K562 (cell line): ENCODE data around the gene G6PC3. TPM values are rescaled to one million over a fixed set of nuclear protein-coding genes. Genes with fewer than 3 reads are reported as not detected.
A peak's percentile ranks its signal among the peaks of the same experiment; 100 is the strongest.

Experiments
- CEBPG ChIP-seq, 3 experiments: fragments of 200-800 bp in 1 of 3; sonication (Bioruptor generic) in 1 of 3; sonication (generic) in 1 of 3; formaldehyde crosslinking in 1 of 3; IDR thresholded peaks in 2 of 3; conservative IDR thresholded peaks in 1 of 3; 2 replicates each; pipeline versions ENCODE4 v1.6.1 to v1.8.0; 2016 to 2022; ENCODE audit warnings: missing compliant biosample characterization in 2 of 3, missing genetic modification characterization in 2 of 3, mild to moderate bottlenecking in 1 of 3, missing genetic modification reagents in 1 of 3
- E2F6 ChIP-seq, 2 experiments: IDR thresholded peaks; 2 replicates each; pipeline ENCODE4 v1.6.1; 2011; ENCODE audit warnings: borderline replicate concordance in 1 of 2, control low read depth in 1 of 2, low read depth in 1 of 2, low read length in 1 of 2, mild to moderate bottlenecking in 1 of 2, mixed read lengths in 1 of 2, moderate library complexity in 1 of 2; ENCODE audit not compliant: insufficient read depth in 1 of 2, insufficient read length in 1 of 2, poor library complexity in 1 of 2, severe bottlenecking in 1 of 2; ENCODE audit errors: extremely low read depth in 1 of 2
- NKRF ChIP-seq: fragments of 450-650 bp; IDR thresholded peaks from 2 replicates; pipeline ENCODE4 v1.6.1; 2016; ENCODE audit warnings: borderline replicate concordance
- NR2C2 ChIP-seq, 2 experiments: fragments of 200-800 bp in 1 of 2; sonication (Bioruptor generic) in 1 of 2; sonication (generic) in 1 of 2; formaldehyde crosslinking in 1 of 2; IDR thresholded peaks; 2 replicates each; pipeline versions ENCODE4 v1.6.1 to v1.8.0; 2016 to 2022; ENCODE audit warnings: mild to moderate bottlenecking in 1 of 2, missing compliant biosample characterization in 1 of 2, missing genetic modification characterization in 1 of 2, missing genetic modification reagents in 1 of 2
- RBM25 ChIP-seq: fragments of 200-400 bp; formaldehyde crosslinking; IDR thresholded peaks from 2 replicates; pipeline ENCODE4 v1.6.1; 2018; ENCODE audit warnings: low read length, low read depth, moderate library complexity; ENCODE audit not compliant: severe bottlenecking
- REST ChIP-seq, 2 experiments: fragments of 450-650 bp; formaldehyde crosslinking in 1 of 2; IDR thresholded peaks; 2 replicates each; pipeline versions ENCODE4 v1.4.0 to v1.6.1; 2014 to 2020; ENCODE audit warnings: mild to moderate bottlenecking in 2 of 2, borderline replicate concordance in 1 of 2, low read depth in 1 of 2
- ZKSCAN8 ChIP-seq: fragments of 200-800 bp; sonication (Bioruptor generic); IDR thresholded peaks from 2 replicates; pipeline ENCODE4 v1.6.1; 2016; ENCODE audit warnings: missing genetic modification characterization, missing compliant biosample characterization
- ZMIZ1 ChIP-seq, 2 experiments: fragments of 150-350 bp in 1 of 2; IDR thresholded peaks; 2 replicates each; pipeline ENCODE4 v1.6.1; 2012 to 2016; ENCODE audit warnings: low read depth in 2 of 2, low read length in 2 of 2, mild to moderate bottlenecking in 1 of 2, moderate library complexity in 1 of 2
- polyA plus RNA-seq, 8 experiments: library from polyadenylated mRNA; depleted of rRNA in 4 of 8; stranded (reverse) in 5 of 8; unstranded in 3 of 8; fragments of >200 nt; fragmentation: Nextera tagmentation in 2 of 8; fragmentation: Illumina TruSeq in 1 of 8; extraction: Ambion mirVana in 2 of 8; extraction: Trizol in 1 of 8; gene quantifications; 2 replicates each; pipeline versions ENCODE4 v1.2.1 to v1.2.3, GENCODE V29; 2011 to 2014; ENCODE audit warnings: inconsistent platforms in 1 of 8, missing spikeins in 1 of 8
- total RNA-seq, 7 experiments: library from RNA; depleted of rRNA in 6 of 7; stranded (reverse); fragments of >200 nt in 6 of 7; fragmentation: Illumina TruSeq in 2 of 7; extraction: Trizol in 2 of 7; gene quantifications; 2 replicates each; pipeline versions ENCODE4 v1.2.1 to v1.2.3, GENCODE V29; 2011 to 2021; ENCODE audit warnings: low replicate concordance in 1 of 7

G6PC3 gene
- total and polyA plus RNA-seq, 9 of the 15 experiments (the other 6 are each of a cell fraction or from before 2014, with no cell fraction given): 10.4 to 57.8 (median 31.1) TPM

- TF ChIP-seq ZMIZ1 (IDR thresholded peaks at IDR 0.05; ENCODE audit: low read depth in 2 of 2, low read length in 2 of 2): no peak
- no peak for TF ChIP-seq RBM25
- TF ChIP-seq ZKSCAN8 (CRISPR knock-in tag): no peak
- TF ChIP-seq CEBPG (CRISPR knock-in tag; IDR thresholded peaks at IDR 0.05): no peak
- TF ChIP-seq CEBPG (tag; conservative IDR thresholded peaks at IDR 0.05 in 1 of 2, IDR thresholded peaks at IDR 0.05 in 1 of 2): peak in 1 of 2 experiments; percentile 7; a peak in 1 of 4 replicates
- TF ChIP-seq NR2C2 (CRISPR knock-in tag; IDR thresholded peaks at IDR 0.05): no peak
- peak; percentile 52; the same call in 1 of the 2 replicates for TF ChIP-seq NR2C2 (tag; IDR thresholded peaks at IDR 0.05)
- TF ChIP-seq NKRF: 0 out of 2 replicates have a peak, but pooled peaks have one; percentile 6
- 0 out of 2 replicates have a peak, but pooled peaks have one; percentile 46 for TF ChIP-seq REST (IDR thresholded peaks at IDR 0.05; ENCODE audit: borderline replicate concordance)
- no peak for TF ChIP-seq REST (CRISPR knock-in tag; IDR thresholded peaks at IDR 0.05; ENCODE audit: low read depth)
- no peak for TF ChIP-seq E2F6 (IDR thresholded peaks at IDR 0.05; ENCODE audit: borderline replicate concordance in 1 of 2, extremely low read depth in 1 of 2, insufficient read depth in 1 of 2, insufficient read length in 1 of 2, low read depth in 1 of 2, low read length in 1 of 2, poor library complexity in 1 of 2, severe bottlenecking in 1 of 2)
Measured at GRCh38 chr17:44124118-44124438, 53.5 kb downstream of the G6PC3 start (continued).
